Muscle of leg (tissue), 11 donors: ENCODE results near the gene ANKIB1. TPM values are rescaled to one million over a fixed set of nuclear protein-coding genes. Genes with fewer than 3 reads are reported as not detected.
"Not testable (repeated sequence)": the region's sequence is repeated elsewhere in the genome, so short reads cannot be mapped to it uniquely, and the experiment has no call there.

Source experiments
- DNase-seq: peaks from one replicate; pipeline ENCODE4 v3.0.0; 2013
- H3K27ac ChIP-seq: one replicate; pipeline ENCODE4 v1.5.1; 2013; ENCODE audit warnings: mild to moderate bottlenecking, low read length, control low read depth
- H3K27me3 ChIP-seq: one replicate; pipeline ENCODE4 v1.6.1; 2013; ENCODE audit warnings: low read length; ENCODE audit not compliant: control insufficient read depth, insufficient read depth
- H3K36me3 ChIP-seq: one replicate; pipeline ENCODE4 v1.6.1; 2013; ENCODE audit warnings: low read length; ENCODE audit not compliant: control insufficient read depth, insufficient read depth
- H3K4me1 ChIP-seq: one replicate; pipeline ENCODE4 v1.6.1; 2013; ENCODE audit warnings: low read length; ENCODE audit not compliant: control insufficient read depth, insufficient read depth
- H3K4me3 ChIP-seq: one replicate; pipeline ENCODE4 v1.5.1; 2013; ENCODE audit warnings: low read length, control low read depth
- H3K9me3 ChIP-seq: replicated peaks from 2 replicates; pipeline ENCODE4 v1.6.1; 2013; ENCODE audit warnings: low read depth, low read length; ENCODE audit not compliant: control insufficient read depth
- WGBS: methylation state at CpG from one replicate; pipeline ENCODE4 v1.1.5; 2013; ENCODE audit warnings: missing lambda C conversion rate; ENCODE audit not compliant: insufficient coverage; 5-methylcytosine and 5-hydroxymethylcytosine counted together
- polyA plus RNA-seq, 8 donors: library from polyadenylated mRNA; unstranded; fragments of 120-200 nt; gene quantifications; one replicate each; pipeline versions ENCODE4 v1.2.1 to v1.2.3, GENCODE V29; 2013; ENCODE audit warnings: inconsistent platforms in 1 of 8, low replicate concordance in 1 of 8; ENCODE audit not compliant: insufficient read length in 8 of 8, insufficient read depth in 1 of 8
- total RNA-seq: library from RNA; stranded (reverse); fragments of 120-200 nt; gene quantifications from one replicate; pipeline ENCODE4 v1.2.4, GENCODE V29; 2013

ANKIB1 gene
- total and polyA plus RNA-seq, 9 donors = 15.0 to 31.5 (median 23.8) TPM

DNA sequence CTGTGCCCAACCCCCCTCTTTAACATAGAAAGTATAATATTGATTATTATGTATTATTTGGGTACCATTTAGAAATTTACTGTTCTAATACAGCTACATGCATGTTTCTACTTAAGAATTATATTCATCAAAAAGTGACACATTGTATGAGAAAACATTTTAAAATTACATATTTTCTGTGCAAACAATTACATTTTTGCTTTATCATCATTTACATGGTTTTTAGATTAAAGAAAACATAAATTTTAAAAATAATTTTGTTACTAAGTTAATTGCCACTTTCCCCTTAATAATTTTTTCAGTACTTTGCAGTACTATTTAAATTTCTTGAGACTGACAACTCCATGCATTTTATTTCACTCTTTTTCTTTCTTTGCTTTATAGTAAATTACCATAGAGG, 106.2 kb downstream of the ANKIB1 start:
- H3K27ac ChIP-seq = no peak overlapping the region
- H3K36me3 ChIP-seq = peaks cover 9% of the 10 kb centered on the region
- no peaks in the 10 kb centered on the region for H3K9me3 ChIP-seq
- no peak overlapping the region for H3K4me3 ChIP-seq
- no peaks in the 10 kb centered on the region for H3K27me3 ChIP-seq
- no peaks in the 10 kb centered on the region for H3K4me1 ChIP-seq
- no peak for DNase-seq

DNA sequence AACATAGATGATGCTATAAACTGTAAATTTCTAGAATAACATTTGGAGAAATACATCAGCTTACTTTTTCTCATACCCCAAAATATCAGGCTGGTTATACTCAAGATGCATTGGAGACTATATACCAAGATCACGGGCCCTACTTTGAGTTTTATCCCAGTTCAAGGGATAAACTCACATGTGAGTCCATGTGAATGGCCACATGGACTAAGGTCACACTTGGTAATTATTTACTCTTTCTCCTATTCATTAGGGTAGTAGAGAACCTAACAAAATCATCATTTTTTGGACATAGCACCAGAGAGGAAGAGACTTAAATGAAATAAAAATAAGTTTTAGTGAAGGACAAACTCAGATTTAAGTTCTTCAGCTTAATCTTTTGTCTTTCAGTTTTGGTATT, 108.4 kb downstream of the ANKIB1 start:
- no peaks in the 10 kb centered on the region for H3K4me1 ChIP-seq
- WGBS = no CpG with 5 or more reads among the region's 1 CpG
- no peaks in the 10 kb centered on the region for H3K9me3 ChIP-seq
- H3K27ac ChIP-seq = no peak overlapping the region
- H3K4me3 ChIP-seq = no peak overlapping the region
- DNase-seq = no peak
- no peaks in the 10 kb centered on the region for H3K27me3 ChIP-seq
- H3K36me3 ChIP-seq = peaks cover 7% of the 10 kb centered on the region

DNA sequence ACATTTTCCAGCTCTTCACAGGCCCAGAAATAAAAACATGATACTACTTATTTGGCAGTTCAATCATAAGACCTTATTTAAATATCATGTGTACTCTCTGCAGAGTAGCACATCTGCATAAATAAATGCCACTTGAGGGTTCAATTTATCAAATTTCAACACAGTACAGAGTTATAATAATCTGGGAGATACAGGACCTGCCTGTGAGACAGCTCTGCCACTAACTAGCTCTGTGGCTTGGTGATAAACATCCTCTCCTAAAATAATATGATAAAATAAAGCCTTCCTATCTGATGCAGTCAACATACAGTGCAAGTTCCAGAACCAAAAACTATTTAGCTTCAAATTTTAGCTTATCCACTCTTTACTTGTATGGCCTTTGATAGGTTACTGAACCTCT, 110.6 kb downstream of the ANKIB1 start:
- Histone ChIP-seq H3K27me3 (no peaks in the 10 kb centered on the region), H3K4me3 (no peak overlapping the region), H3K4me1 (no peaks in the 10 kb centered on the region), H3K27ac (no peak overlapping the region), H3K36me3 (peaks cover 10% of the 10 kb centered on the region), H3K9me3 (no peaks in the 10 kb centered on the region)
- no peak for DNase-seq

DNA sequence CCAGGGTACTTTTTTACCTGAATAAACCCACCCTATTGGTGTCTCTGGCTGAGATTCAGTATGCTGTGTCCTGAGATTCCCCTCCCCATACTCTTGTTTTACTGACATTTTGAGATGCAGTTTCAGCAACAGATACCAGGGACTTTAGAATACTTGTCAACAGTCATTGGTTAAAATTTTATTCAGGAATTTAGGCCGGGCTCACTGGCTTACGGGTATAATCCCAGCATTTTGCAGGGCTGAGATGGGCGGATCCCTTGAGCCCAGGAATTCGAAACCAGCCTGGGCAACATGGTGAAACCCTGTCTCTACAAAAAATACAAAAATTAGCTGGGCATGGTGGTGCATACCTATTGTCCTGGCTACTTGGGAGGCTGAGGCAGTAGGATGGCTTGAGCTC, 111.5 kb downstream of the ANKIB1 start:
- no peak for DNase-seq
- WGBS = 96% methylated on average over 4 of the region's 4 CpGs
- Histone ChIP-seq H3K4me1 (no peaks in the 10 kb centered on the region), H3K27ac (no peak overlapping the region), H3K36me3 (peaks cover 12% of the 10 kb centered on the region), H3K27me3 (no peaks in the 10 kb centered on the region), H3K4me3 (no peak overlapping the region), H3K9me3 (no peaks in the 10 kb centered on the region)

DNA sequence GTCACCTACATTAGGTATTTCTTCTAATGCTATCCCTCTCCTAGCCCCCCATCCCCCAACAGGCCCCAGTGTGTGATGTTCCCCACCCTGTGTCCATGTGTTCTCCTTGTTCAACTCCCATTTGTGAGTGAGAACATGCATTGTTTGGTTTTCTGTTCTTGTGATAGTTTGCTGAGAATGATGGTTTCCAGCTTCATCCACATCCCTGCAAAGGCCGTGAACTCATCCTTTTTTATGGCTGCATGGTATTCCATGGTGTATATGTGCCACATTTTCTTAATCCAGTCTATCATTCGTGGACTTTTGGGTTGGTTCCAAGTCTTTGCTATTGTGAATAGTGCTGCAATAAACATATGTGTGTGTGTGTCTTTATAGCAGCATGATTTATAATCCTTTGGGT, 113.4 kb downstream of the ANKIB1 start:
- not testable (repeated sequence) for H3K9me3 ChIP-seq, DNase-seq, H3K27ac ChIP-seq, H3K27me3 ChIP-seq, H3K4me3 ChIP-seq, H3K4me1 ChIP-seq
- H3K36me3 ChIP-seq = peaks cover 14% of the 10 kb centered on the region
- WGBS = no CpG with 5 or more reads among the region's 2 CpGs

DNA sequence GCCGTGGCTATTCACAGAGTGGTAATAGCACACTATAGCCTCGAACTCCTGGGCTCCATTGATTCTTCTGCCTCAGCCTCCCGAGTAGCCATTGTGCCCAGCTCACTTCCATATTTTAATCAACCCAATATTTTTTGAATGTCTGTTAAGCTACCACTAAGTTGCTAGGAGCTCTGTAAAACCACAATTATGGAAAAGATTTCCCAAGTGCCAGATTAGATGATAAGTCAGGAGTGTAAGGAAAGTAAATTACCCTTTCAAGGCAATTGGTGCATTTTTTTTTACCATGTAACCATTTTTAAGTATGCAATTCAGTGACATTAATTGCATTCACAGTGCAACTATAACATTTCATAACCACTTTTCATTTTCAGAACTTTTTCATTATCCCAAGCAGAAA, 114.0 kb downstream of the ANKIB1 start:
- no peaks in the 10 kb centered on the region for H3K9me3 ChIP-seq
- H3K4me1 ChIP-seq = no peaks in the 10 kb centered on the region
- peaks cover 14% of the 10 kb centered on the region for H3K36me3 ChIP-seq
- H3K27me3 ChIP-seq = no peaks in the 10 kb centered on the region
- WGBS = 93% methylated on average over 2 of the region's 3 CpGs
- no peak overlapping the region for H3K27ac ChIP-seq
- no peak overlapping the region for H3K4me3 ChIP-seq
- DNase-seq = no peak

DNA sequence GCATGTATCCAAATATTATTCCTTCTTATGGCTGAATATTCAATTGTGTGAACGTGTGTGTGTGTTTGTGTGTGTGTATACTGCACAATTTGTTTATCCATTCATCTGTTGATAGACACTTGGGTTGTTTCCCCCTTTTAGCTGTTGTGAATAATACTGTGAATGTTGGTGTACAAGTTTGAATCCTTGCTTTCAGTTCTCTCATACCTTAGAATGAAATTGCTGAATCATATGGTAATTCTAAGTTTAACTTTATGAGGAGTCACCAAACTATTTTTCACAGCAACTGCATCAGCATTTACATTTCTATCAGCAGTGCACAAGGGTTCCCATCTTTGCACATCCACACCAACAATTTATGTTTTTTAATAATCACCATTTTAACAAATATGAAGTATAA, 114.6 kb downstream of the ANKIB1 start:
- no peak for DNase-seq
- Histone ChIP-seq H3K27me3 (no peaks in the 10 kb centered on the region), H3K9me3 (no peaks in the 10 kb centered on the region), H3K4me1 (no peaks in the 10 kb centered on the region), H3K4me3 (no peak overlapping the region), H3K27ac (no peak overlapping the region), H3K36me3 (peaks cover 14% of the 10 kb centered on the region)
- no CpG with 5 or more reads among the region's 1 CpG for WGBS

DNA sequence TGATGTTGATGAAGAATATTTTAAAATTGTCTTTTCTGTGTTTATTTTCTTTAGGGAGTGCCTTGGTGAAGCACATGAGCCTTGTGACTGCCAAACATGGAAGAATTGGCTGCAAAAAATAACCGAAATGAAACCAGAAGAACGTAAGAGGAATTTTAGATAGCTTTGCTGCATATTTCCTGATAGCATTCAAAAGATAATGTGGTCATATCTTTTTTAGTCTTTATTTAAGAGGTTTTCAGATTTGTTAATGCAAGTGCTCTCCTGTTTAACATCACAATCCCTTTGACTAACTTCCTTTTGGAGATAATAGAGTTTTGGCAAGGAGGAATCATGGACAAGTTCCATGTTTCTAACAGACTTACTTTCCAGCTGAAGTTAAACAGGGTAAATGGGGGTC, 116.4 kb downstream of the ANKIB1 start:
- H3K9me3 ChIP-seq = no peaks in the 10 kb centered on the region
- no CpG with 5 or more reads among the region's 2 CpGs for WGBS
- no peak overlapping the region for H3K27ac ChIP-seq
- no peaks in the 10 kb centered on the region for H3K27me3 ChIP-seq
- no peak overlapping the region for H3K4me3 ChIP-seq
- no peak for DNase-seq
- H3K4me1 ChIP-seq = no peaks in the 10 kb centered on the region
- peaks cover 14% of the 10 kb centered on the region for H3K36me3 ChIP-seq

DNA sequence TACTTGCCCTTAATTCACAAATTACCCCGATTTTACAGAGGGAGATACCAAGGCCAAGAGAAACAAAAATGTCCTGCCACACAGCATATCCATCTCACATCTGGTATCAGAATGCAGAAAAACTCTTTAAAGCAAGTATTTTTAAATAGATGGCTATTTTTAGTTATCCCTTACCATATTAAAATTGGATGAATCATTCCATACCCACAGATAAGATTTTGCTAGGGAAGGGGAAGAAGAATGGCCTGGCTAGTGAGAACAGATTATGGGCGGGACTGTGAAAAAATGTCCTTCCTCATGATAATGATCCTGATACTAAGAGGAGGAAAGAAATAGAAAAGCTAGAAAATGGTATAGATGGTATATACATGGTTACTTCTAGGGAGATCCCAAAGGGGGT, 121.0 kb downstream of the ANKIB1 start:
- Histone ChIP-seq H3K36me3 (peaks cover 15% of the 10 kb centered on the region), H3K4me1 (no peaks in the 10 kb centered on the region), H3K9me3 (no peaks in the 10 kb centered on the region), H3K27me3 (no peaks in the 10 kb centered on the region), H3K4me3 (no peak overlapping the region), H3K27ac (no peak overlapping the region)
- WGBS = no CpG with 5 or more reads among the region's 2 CpGs
- DNase-seq = no peak

DNA sequence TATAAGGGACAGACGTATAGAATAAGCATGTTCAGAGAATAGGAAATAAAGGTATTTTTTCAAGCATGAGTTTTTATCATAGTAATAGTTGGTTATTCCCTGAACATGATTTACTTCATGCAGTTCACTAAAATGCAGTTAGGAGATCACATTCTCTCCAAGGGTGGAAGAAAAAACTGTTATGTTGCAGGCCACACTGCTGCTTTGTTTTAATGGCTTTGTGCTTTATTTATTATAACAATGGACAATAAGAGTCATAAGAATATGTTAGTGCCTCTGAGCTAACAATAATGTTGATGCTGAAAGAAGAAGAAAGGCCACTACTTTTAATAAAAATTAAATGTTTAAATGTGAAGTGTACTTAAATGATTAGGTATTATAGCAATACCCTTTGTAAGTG, 123.0 kb downstream of the ANKIB1 start:
- no CpG with 5 or more reads among the region's 1 CpG for WGBS
- peaks cover 10% of the 10 kb centered on the region for H3K36me3 ChIP-seq
- H3K9me3 ChIP-seq = no peaks in the 10 kb centered on the region
- H3K27me3 ChIP-seq = no peaks in the 10 kb centered on the region
- DNase-seq = no peak
- H3K4me1 ChIP-seq = no peaks in the 10 kb centered on the region
- no peak overlapping the region for H3K27ac ChIP-seq
- H3K4me3 ChIP-seq = no peak overlapping the region

DNA sequence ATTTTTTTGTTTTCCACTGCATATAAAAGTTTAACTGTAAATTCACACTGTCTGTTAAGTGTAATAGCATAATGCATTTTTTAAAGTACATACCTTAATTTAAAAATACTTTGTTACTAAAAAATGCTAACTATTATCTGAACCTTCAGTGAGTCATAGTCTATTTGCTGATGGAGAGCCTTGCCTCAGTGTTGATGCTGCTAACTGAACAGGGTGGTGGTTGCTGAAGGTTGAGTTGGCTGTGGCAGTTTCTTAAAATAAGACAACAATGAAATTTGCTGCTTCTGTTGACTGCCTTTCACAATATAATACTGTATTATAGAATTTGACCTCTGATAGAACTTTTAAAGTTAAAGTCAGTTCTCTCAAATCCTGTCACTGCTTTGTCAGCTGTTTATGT, 129.2 kb downstream of the ANKIB1 start:
- H3K27ac ChIP-seq = no peak overlapping the region
- H3K4me1 ChIP-seq = no peaks in the 10 kb centered on the region
- H3K9me3 ChIP-seq = peaks cover 3% of the 10 kb centered on the region
- H3K27me3 ChIP-seq = no peaks in the 10 kb centered on the region
- no peak overlapping the region for H3K4me3 ChIP-seq
- DNase-seq = no peak
- peaks cover 13% of the 10 kb centered on the region for H3K36me3 ChIP-seq
